ENCODE measurements around the gene ZHX3. TPM values are rescaled to one million over a fixed set of nuclear protein-coding genes. Genes with fewer than 3 reads are reported as not detected.

Gene ZHX3
- total and polyA plus RNA-seq, 2 experiments from 2014 or later, result 5.8 to 10.3 TPM

GRCh38 chr20:41219824-41220223 is 97.7 kb downstream of the ZHX3 start:
- H3K36me3 ChIP-seq, result no peaks in the 10 kb centered on the region
- DNase-seq (ENCODE audit: low read depth in 1 of 2, low spot score in 1 of 2), result no peak
- no peak overlapping the region for H3K4me3 ChIP-seq
- H3K4me1 ChIP-seq (ENCODE audit: low read depth), result no peaks in the 10 kb centered on the region
- H3K27ac ChIP-seq, result no peak overlapping the region
- H3K9me3 ChIP-seq (ENCODE audit: low read depth), result no peaks in the 10 kb centered on the region
- TF ChIP-seq, protein P1, sequence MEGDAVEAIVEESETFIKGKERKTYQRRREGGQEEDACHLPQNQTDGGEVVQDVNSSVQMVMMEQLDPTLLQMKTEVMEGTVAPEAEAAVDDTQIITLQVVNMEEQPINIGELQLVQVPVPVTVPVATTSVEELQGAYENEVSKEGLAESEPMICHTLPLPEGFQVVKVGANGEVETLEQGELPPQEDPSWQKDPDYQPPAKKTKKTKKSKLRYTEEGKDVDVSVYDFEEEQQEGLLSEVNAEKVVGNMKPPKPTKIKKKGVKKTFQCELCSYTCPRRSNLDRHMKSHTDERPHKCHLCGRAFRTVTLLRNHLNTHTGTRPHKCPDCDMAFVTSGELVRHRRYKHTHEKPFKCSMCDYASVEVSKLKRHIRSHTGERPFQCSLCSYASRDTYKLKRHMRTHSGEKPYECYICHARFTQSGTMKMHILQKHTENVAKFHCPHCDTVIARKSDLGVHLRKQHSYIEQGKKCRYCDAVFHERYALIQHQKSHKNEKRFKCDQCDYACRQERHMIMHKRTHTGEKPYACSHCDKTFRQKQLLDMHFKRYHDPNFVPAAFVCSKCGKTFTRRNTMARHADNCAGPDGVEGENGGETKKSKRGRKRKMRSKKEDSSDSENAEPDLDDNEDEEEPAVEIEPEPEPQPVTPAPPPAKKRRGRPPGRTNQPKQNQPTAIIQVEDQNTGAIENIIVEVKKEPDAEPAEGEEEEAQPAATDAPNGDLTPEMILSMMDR (IDR thresholded peaks at IDR 0.05; ENCODE audit: low read depth, low read length), result no peak
- H3K27me3 ChIP-seq, result no peaks in the 10 kb centered on the region

- Histone ChIP-seq H3K36me3 (no peaks in the 10 kb centered on the region), H3K4me3 (no peak overlapping the region), H3K27ac (no peak overlapping the region), H3K27me3 (no peaks in the 10 kb centered on the region), H3K9me3 (ENCODE audit: low read depth) (no peaks in the 10 kb centered on the region), H3K4me1 (ENCODE audit: low read depth) (no peaks in the 10 kb centered on the region)
- TF ChIP-seq, protein P1 (IDR thresholded peaks at IDR 0.05; ENCODE audit: low read depth, low read length), result no peak
- DNase-seq (ENCODE audit: low read depth in 1 of 2, low spot score in 1 of 2), result peak in 1 of 2 donors; percentile 81
Observed at GRCh38 chr20:41218466-41218865, 99.1 kb downstream of the ZHX3 start.

DNA sequence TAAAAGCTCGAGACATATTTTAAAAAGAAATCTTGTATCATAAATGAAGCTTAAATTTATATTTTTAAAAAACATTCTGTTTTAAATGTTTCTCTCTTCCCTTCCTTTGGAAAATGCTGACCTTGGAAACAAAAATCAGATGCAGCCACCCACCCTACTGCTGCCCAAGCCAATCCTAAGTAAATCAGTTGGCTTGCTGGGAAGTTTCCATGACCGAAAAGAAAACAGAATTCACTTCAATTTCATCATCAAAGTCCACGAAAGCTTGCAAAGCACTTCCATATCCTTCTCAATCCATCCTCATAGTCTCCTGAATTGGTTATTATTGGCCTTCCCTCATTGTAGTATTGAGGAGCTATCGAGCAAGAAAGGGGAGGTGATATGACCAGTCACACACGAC is 100.1 kb downstream of the ZHX3 start:
- H3K27ac ChIP-seq, result no peak overlapping the region
- no peaks in the 10 kb centered on the region for H3K36me3 ChIP-seq
- no peaks in the 10 kb centered on the region for H3K4me1 ChIP-seq (ENCODE audit: low read depth)
- no peak for DNase-seq (ENCODE audit: low read depth in 1 of 2, low spot score in 1 of 2)
- no peaks in the 10 kb centered on the region for H3K9me3 ChIP-seq (ENCODE audit: low read depth)
- TF ChIP-seq, protein P1 (IDR thresholded peaks at IDR 0.05; ENCODE audit: low read depth, low read length), result no peak
- H3K4me3 ChIP-seq, result no peak overlapping the region
- no peaks in the 10 kb centered on the region for H3K27me3 ChIP-seq

DNA sequence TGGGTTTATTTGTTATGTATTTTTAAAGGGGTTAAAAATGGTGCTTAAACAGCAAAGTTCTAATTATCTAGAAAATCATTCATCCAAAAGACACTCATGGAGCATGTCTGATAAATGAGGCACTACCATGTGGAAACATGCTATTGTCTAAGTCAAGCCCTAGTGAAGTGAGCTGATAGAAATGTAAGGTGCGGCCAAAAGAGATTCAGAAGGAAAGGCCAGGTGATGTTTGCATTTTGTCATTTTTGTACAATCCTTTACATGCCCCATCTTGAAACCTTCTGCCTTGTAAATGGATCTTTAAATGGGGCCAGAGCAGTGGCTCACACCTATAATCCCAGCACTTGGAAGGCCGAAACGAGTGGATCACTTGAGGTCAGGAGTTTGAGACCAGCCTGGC is 102.9 kb downstream of the ZHX3 start:
- Histone ChIP-seq H3K27ac (no peak overlapping the region), H3K9me3 (ENCODE audit: low read depth) (no peaks in the 10 kb centered on the region), H3K27me3 (no peaks in the 10 kb centered on the region), H3K4me3 (no peak overlapping the region), H3K36me3 (no peaks in the 10 kb centered on the region), H3K4me1 (ENCODE audit: low read depth) (no peaks in the 10 kb centered on the region)
- DNase-seq (ENCODE audit: low read depth in 1 of 2, low spot score in 1 of 2), result no peak
- TF ChIP-seq, protein P1 (IDR thresholded peaks at IDR 0.05; ENCODE audit: low read depth, low read length), result no peak

DNA sequence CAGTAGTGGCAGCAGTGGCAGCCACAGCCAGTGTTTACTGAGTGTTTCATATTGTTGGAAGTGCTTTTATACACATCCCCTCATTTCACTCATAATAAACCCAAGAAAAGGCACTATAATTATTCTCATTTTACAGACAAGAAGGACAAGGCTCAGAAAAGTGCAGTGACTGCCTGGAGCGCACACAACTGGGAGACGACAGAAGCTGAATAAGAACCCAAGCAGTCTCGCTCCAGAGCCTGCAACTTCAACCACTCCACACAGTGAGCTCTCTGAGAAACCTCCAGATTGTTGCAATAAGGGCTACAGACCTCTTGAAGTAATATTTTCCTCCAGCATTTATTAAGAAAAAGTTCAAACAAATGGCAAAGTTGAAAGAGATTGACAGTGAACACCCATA is 103.3 kb downstream of the ZHX3 start:
- Histone ChIP-seq H3K27ac (no peak overlapping the region), H3K4me1 (ENCODE audit: low read depth) (no peaks in the 10 kb centered on the region), H3K4me3 (no peak overlapping the region), H3K9me3 (ENCODE audit: low read depth) (no peaks in the 10 kb centered on the region), H3K27me3 (no peaks in the 10 kb centered on the region), H3K36me3 (no peaks in the 10 kb centered on the region)
- DNase-seq (ENCODE audit: low read depth in 1 of 2, low spot score in 1 of 2), result no peak
- TF ChIP-seq, protein P1 (IDR thresholded peaks at IDR 0.05; ENCODE audit: low read depth, low read length), result no peak

Measured in cardiac muscle cell (in vitro differentiated cells and primary cell).